Middle frontal gyrus (tissue), 1 donor: ENCODE data around the gene TERC.
"Not testable (repeated sequence)": the region's sequence is repeated elsewhere in the genome, so short reads cannot be mapped to it uniquely, and the experiment has no call there.

Experiments
- DNase-seq: peaks from one replicate; pipeline ENCODE4 v3.0.0-alpha.2; 2015; ENCODE audit warnings: low spot score; ENCODE audit errors: extremely low spot score

TERC gene

DNA sequence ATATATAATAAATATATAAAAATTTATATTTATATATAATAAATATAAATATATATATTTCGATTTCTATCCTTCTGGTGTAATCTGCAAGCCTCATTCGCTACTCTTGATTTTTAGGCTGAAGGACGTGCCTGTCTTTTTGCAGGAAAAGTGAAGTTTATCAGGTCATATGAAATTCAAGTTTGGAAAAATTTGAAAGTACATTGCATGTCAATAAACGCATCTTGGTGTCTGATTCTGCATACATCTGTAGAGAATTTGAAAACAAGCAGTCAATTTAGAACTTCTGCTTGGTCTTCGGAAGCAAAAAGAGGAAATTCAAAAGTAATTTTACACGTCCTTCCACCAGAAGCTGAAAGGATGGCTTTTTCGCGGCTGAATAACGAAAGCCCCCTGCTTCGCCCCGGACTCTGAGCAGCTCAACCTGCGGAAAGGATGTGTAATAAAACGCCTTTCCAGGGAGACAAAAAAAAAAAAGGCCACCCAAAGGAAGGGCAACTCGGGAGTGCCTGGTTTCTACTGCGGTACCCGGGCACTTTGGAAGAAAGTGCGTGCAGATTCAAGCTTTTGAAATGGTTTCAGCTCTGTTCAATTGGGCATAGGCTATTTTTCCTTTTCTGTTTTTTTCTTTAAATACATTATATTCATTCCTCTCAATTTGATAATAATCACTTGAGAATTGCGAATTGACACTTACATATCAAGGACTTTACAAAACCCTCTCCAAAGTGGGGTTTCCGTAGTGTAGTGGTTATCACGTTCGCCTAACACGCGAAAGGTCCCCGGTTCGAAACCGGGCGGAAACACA, 6.8 kb upstream of the TERC start:
- DNase-seq, result peak; percentile 81

- DNase-seq, result peak; percentile 26
Observed at GRCh38 chr3:169769287-169770181, 4.7 kb upstream of the TERC start, which contains the start of gene ACTRT3. ACTRT3 (minus strand) TSS chr3:169769561; CDS start chr3:169769520, 41 bp downstream.

DNA sequence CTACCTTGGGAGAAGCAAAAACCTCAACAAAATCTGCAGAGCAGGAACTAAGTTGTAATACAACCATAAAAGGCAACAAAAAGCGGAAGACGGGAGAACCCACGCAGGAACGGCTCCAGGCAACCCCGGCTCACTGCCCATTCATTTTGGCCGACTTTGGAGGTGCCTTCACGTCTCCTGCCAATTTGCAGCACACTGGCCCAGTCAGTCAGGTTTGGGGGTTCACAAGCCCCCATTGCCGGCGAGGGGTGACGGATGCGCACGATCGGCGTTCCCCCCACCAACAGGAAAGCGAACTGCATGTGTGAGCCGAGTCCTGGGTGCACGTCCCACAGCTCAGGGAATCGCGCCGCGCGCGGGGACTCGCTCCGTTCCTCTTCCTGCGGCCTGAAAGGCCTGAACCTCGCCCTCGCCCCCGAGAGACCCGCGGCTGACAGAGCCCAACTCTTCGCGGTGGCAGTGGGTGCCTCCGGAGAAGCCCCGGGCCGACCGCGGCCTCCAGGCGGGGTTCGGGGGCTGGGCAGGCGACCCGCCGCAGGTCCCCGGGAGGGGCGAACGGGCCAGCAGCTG, 463 bp downstream of the TERC start:
- peak; percentile 12 for DNase-seq

DNA sequence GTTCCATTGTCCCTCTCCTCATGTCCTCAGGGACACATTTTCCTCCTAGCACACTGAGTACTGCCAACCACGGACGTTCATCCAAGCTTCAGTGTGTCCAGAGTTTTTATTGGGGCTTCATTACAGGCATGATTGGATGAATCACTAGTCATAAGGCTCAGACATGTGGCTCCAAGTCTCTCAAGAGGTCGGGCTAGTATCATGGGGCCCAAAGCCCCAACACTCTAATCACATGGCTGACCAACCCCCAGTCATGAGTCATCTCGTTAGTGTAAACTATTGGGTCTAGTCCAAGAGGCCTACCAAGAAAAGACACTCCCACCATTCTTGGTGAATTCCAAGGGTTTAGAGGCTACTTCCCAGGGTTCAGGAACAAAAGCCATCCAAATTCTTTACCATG, 4.4 kb downstream of the TERC start:
- no peak for DNase-seq

DNA sequence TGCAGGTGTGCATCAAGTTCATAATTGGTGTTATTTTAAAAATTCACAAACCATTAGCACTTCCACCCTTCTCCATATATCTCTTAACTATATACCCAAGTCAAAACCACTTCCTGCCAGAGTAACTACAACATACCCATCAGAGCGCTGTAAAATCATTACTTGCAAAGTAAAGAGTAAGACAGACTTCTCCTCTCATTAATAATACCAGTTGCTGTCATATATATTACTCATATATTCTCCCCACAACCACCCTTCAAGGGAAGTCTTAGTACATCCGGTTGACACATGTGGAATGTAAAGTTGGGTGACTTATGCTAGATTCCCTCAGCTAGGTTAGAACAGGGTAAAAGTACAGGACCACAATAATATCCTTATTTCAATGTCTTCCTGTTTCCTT, 5.6 kb downstream of the TERC start:
- DNase-seq, result no peak

- DNase-seq, result no peak
Observed at GRCh38 chr3:169758359-169758994, 6.4 kb downstream of the TERC start.

- DNase-seq, result no peak
Observed at GRCh38 chr3:169755488-169755887, 9.4 kb downstream of the TERC start.

DNA sequence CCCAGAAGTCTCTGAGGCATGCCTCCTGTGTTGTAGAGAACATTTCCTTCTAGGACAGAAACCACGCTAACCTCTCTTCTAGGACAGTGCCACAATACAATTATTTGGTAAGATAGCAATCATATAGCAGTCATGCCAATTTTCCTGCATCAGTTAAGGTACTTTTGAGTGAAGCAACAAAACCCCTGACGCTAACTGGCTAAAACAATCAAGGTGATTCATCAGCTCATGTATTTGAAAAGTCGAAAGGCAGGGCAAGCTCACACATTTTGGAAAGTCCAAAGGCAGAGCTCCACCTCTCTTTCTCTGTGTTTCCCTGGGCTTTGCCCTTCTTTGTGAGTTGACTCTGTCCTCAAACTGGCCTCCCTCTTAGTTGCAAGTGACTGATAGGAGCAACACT, 10.1 kb downstream of the TERC start:
- DNase-seq, result no peak

DNA sequence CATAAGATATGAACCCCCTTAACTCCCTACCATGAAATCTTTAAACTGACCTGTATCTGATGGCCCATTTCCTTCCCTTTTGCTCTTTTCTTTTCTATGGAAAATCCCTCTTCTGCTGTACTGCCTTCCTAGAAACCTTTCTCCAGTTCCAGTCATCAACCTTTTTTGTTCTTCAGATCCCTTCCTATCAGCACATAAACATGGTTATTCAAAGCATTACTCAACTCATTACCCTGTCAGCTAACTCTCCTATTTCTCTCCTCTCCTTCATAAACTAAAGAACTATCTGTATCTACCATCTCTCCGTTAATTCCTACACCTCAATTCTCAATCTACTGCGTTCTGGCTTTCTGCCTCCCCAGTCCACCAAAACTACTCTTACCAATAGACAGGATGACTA, 13.0 kb downstream of the TERC start:
- DNase-seq, result no peak

DNA sequence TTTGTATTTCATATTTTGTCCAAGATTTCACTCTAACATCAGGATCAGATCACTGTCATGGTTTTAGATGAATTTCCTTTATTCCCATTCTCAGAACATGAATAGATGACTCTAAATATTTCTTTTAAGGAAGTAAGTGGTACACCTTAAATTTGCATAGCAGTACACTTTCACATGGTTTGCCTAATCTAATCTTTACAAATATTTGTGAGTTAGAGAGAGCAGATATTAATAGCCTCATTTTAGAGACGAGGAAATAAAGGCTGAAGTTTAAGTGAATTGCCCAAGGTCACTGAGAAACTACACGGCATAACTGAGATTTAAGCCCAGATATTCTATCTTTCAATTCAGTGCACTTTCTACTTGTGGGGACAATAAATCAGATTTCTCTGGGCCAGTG, 14.2 kb downstream of the TERC start:
- no peak for DNase-seq

DNA sequence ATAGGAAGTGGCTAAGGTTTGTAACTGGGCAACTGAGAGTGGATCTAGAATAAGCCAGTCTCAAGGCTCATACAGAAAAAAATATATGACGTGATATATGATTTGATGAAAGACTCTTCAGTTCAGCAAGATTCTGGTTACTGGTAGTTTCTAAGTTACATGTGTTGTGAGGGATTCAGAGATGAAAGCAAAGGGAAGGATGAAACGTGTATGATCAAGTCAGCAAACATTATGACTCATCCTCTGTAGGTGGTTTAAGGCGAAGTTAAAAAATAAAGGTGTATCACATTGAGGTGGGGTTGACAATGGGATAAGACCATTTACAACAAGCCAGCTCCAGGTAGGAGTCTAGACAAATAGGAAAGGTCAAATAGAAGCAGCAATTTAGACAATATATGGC, 16.2 kb downstream of the TERC start:
- DNase-seq, result no peak

DNA sequence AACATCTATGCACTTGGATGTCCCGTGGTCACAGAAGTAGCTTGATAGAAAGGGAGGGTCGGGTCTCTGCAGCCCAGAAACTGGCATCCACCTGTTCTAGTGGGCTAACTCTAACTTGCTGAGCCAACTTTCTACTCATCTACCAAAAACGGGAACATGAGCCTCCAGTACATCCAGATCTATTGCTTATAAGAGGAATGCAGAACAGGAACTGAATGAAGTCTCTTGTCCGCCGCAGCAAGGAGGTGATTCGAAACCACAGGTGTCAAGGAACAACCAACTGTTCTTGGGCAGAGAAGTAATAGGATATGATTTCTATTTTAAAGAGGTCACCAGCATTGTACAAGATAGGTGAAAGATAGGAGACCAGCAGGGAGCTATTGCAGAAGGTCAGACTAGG, 17.9 kb downstream of the TERC start:
- DNase-seq, result no peak

DNA sequence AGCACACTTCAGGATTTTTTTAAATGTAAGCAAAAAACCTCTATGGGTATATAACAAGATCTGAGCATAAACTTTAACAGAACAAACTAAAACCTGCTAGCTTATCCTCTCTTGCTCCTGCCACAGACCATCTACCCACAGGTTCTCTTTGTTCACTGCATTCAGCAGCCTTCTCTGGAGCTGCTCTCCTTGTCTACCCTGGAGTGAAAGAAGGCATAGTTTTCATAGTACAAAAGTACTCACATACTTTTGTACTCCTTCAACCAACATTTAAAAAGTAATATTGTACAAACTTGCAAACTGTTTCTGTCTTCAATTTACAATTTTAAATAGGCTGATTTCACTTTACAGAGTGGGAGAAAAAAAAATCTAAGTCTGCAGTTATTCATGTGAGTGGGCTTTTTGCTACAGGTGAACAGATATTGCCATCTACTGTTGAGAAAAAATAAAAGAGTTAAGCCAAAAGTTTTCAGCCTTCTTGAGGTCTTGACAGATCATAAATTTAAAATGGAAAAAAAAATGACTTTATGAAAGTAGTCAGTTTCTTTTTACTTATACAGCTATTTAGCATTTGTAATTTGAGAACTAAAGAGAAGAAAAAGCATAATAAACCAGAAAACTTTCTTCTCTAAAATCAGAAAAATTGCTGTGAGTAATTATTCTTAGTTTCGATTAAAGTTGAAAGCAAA, 20.4 kb downstream of the TERC start:
- no peak for DNase-seq

DNA sequence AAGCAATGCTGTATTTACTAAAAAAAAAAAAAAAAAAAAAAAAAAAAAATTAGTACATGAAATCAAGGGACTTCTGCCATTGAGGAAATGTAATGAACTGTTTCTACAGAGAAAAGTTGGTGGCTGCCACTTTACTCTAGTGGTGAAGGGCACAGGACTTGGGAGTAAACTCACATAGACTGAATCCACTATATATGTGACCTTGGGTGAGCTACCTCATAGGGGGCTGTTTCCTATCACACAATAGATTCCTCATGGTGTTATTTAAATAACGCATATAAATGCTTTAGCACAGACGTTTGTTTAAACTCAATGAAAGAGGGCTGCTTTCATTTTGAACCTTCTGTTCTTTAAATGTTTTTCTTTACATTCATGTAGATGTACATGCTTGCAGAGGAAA, 25.8 kb downstream of the TERC start:
- DNase-seq, result no peak

GRCh38 chr3:169731857-169732256, 33.0 kb downstream of the TERC start:
- not testable (repeated sequence) for DNase-seq

- DNase-seq, result no peak
Observed at GRCh38 chr3:169722724-169723123, 42.1 kb downstream of the TERC start.

GRCh38 chr3:169718415-169718814, 46.4 kb downstream of the TERC start:
- not testable (repeated sequence) for DNase-seq
